ENCODE results near the gene TCAF2. TPM values are rescaled to one million over a fixed set of nuclear protein-coding genes. Genes with fewer than 3 reads are reported as not detected.
"Not testable (repeated sequence)": the region's sequence is repeated elsewhere in the genome, so short reads cannot be mapped to it uniquely, and the experiment has no call there.

TCAF2 gene
- total RNA-seq, 5 donors from 2014 or later (not counting 1 experiment from before 2014, with no cell fraction given): 23.4 to 36.4 (median 31.8) TPM

GRCh38 chr7:143633013-143633618, 12.3 kb downstream of the TCAF2 start:
- H3K4me1 ChIP-seq (ENCODE audit: control insufficient read depth in 1 of 2, extremely low read depth in 1 of 2, insufficient read depth in 2 of 2, low read length in 2 of 2); H3K36me3 ChIP-seq (ENCODE audit: control insufficient read depth in 2 of 2, extremely low read depth in 1 of 2, insufficient read depth in 1 of 2, low read length in 1 of 2); H3K27me3 ChIP-seq (replicated peaks in 1 of 2; ENCODE audit: control insufficient read depth in 2 of 2, extremely low read depth in 1 of 2, insufficient read depth in 2 of 2, low read length in 1 of 2); POLR2A ChIA-PET; H3K36me3 Mint-ChIP-seq; H3K9me3 ChIP-seq; ATAC-seq (replicated peaks in 1 of 4); H3K4me1 Mint-ChIP-seq; H3K27ac Mint-ChIP-seq; DNase-seq; CTCF ChIA-PET; H3K4me3 Mint-ChIP-seq; H3K27me3 Mint-ChIP-seq; H3K27ac ChIP-seq (ENCODE audit: low read length); H3K4me3 ChIP-seq (ENCODE audit: control insufficient read depth in 1 of 2, extremely low read depth in 1 of 2, low read length in 1 of 2); H3K9me3 Mint-ChIP-seq: not testable (repeated sequence)
- no CpG with 5 or more reads among the region's 6 CpGs for WGBS (ENCODE audit: insufficient coverage)

GRCh38 chr7:143635364-143636240, 14.8 kb downstream of the TCAF2 start:
- H3K27ac Mint-ChIP-seq; POLR2A ChIA-PET; H3K4me3 ChIP-seq (ENCODE audit: control insufficient read depth in 1 of 2, extremely low read depth in 1 of 2, low read length in 1 of 2); H3K9me3 ChIP-seq; H3K4me1 Mint-ChIP-seq; H3K36me3 ChIP-seq (ENCODE audit: control insufficient read depth in 2 of 2, extremely low read depth in 1 of 2, insufficient read depth in 1 of 2, low read length in 1 of 2); H3K27ac ChIP-seq (ENCODE audit: low read length); H3K4me1 ChIP-seq (ENCODE audit: control insufficient read depth in 1 of 2, extremely low read depth in 1 of 2, insufficient read depth in 2 of 2, low read length in 2 of 2); H3K9me3 Mint-ChIP-seq; DNase-seq; H3K36me3 Mint-ChIP-seq; H3K4me3 Mint-ChIP-seq; H3K27me3 ChIP-seq (replicated peaks in 1 of 2; ENCODE audit: control insufficient read depth in 2 of 2, extremely low read depth in 1 of 2, insufficient read depth in 2 of 2, low read length in 1 of 2); CTCF ChIA-PET; H3K27me3 Mint-ChIP-seq: not testable (repeated sequence)
- ATAC-seq (replicated peaks in 1 of 4): peak; percentile 79 to 84 (median 81)
- no CpG with 5 or more reads among the region's 12 CpGs for WGBS (ENCODE audit: insufficient coverage)

DNA sequence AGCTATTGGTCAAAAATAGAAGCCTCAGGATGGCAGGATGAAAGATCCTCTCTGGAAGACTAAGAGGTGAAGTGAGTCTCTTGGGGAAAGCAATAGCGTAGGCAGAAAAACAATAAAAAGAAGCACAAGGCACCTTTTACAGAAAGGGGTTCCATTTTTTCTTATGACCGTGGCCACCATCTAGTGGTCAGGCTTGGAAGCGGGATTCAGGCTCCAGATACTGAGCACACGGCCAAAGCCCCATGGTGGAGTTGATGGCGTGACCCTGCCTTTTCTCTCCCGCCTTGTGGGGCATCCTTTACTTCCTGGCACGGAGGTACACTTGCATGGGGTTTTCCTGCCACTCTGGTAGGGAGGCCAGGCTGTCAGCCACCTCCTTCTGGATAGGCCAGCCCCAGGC, 18.6 kb downstream of the TCAF2 start:
- H3K27ac Mint-ChIP-seq; H3K4me3 ChIP-seq (ENCODE audit: control insufficient read depth in 1 of 2, extremely low read depth in 1 of 2, low read length in 1 of 2); H3K36me3 ChIP-seq (ENCODE audit: control insufficient read depth in 2 of 2, extremely low read depth in 1 of 2, insufficient read depth in 1 of 2, low read length in 1 of 2); H3K27ac ChIP-seq (ENCODE audit: low read length); DNase-seq; H3K9me3 Mint-ChIP-seq; H3K4me1 Mint-ChIP-seq; CTCF ChIA-PET; H3K36me3 Mint-ChIP-seq; H3K4me3 Mint-ChIP-seq; H3K27me3 Mint-ChIP-seq; H3K9me3 ChIP-seq; POLR2A ChIA-PET; H3K4me1 ChIP-seq (ENCODE audit: control insufficient read depth in 1 of 2, extremely low read depth in 1 of 2, insufficient read depth in 2 of 2, low read length in 2 of 2); H3K27me3 ChIP-seq (replicated peaks in 1 of 2; ENCODE audit: control insufficient read depth in 2 of 2, extremely low read depth in 1 of 2, insufficient read depth in 2 of 2, low read length in 1 of 2): not testable (repeated sequence)
- peak in 1 of 4 experiments; percentile 32 for ATAC-seq (replicated peaks in 1 of 4)
- no CpG with 5 or more reads among the region's 7 CpGs for WGBS (ENCODE audit: insufficient coverage)

- H3K9me3 Mint-ChIP-seq; H3K4me3 ChIP-seq (ENCODE audit: control insufficient read depth in 1 of 2, extremely low read depth in 1 of 2, low read length in 1 of 2); H3K4me1 ChIP-seq (ENCODE audit: control insufficient read depth in 1 of 2, extremely low read depth in 1 of 2, insufficient read depth in 2 of 2, low read length in 2 of 2); DNase-seq; POLR2A ChIA-PET; H3K36me3 Mint-ChIP-seq; H3K27me3 Mint-ChIP-seq; H3K4me1 Mint-ChIP-seq; H3K27me3 ChIP-seq (replicated peaks in 1 of 2; ENCODE audit: control insufficient read depth in 2 of 2, extremely low read depth in 1 of 2, insufficient read depth in 2 of 2, low read length in 1 of 2); CTCF ChIA-PET; H3K27ac ChIP-seq (ENCODE audit: low read length); ATAC-seq (replicated peaks in 1 of 4); H3K27ac Mint-ChIP-seq; H3K4me3 Mint-ChIP-seq; H3K9me3 ChIP-seq; H3K36me3 ChIP-seq (ENCODE audit: control insufficient read depth in 2 of 2, extremely low read depth in 1 of 2, insufficient read depth in 1 of 2, low read length in 1 of 2): not testable (repeated sequence)
- WGBS (ENCODE audit: insufficient coverage): no CpG with 5 or more reads among the region's 9 CpGs
Observed at GRCh38 chr7:143640528-143641189, 19.9 kb downstream of the TCAF2 start.

DNA sequence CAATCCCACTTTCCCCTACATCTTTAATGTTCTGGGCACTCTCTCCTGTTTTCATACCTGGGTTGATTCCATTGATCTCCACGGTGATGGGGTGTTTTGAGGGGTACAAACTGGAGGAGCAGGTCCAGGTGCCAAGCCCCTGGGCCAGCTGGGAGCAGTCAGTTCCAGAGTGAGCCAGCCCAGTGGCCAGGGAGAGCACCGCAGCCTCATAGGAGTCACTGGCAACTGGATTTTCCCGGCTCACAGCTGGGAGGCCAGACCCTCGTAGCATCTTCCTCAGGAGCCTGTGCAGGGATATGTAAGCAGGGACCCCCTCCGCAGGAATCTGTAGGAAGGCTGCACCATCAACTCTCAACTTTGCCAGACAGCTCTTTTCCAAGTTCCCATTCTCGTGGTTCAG, 25.8 kb downstream of the TCAF2 start:
- H3K27ac Mint-ChIP-seq; H3K36me3 ChIP-seq (ENCODE audit: control insufficient read depth in 2 of 2, extremely low read depth in 1 of 2, insufficient read depth in 1 of 2, low read length in 1 of 2); H3K4me1 ChIP-seq (ENCODE audit: control insufficient read depth in 1 of 2, extremely low read depth in 1 of 2, insufficient read depth in 2 of 2, low read length in 2 of 2); H3K4me3 ChIP-seq (ENCODE audit: control insufficient read depth in 1 of 2, extremely low read depth in 1 of 2, low read length in 1 of 2); H3K4me1 Mint-ChIP-seq; CTCF ChIA-PET; H3K9me3 Mint-ChIP-seq; H3K9me3 ChIP-seq; ATAC-seq (replicated peaks in 1 of 4); H3K27ac ChIP-seq (ENCODE audit: low read length); DNase-seq; H3K27me3 Mint-ChIP-seq; H3K4me3 Mint-ChIP-seq; POLR2A ChIA-PET; H3K36me3 Mint-ChIP-seq; H3K27me3 ChIP-seq (replicated peaks in 1 of 2; ENCODE audit: control insufficient read depth in 2 of 2, extremely low read depth in 1 of 2, insufficient read depth in 2 of 2, low read length in 1 of 2): not testable (repeated sequence)
- WGBS (ENCODE audit: insufficient coverage): no CpG with 5 or more reads among the region's 6 CpGs

DNA sequence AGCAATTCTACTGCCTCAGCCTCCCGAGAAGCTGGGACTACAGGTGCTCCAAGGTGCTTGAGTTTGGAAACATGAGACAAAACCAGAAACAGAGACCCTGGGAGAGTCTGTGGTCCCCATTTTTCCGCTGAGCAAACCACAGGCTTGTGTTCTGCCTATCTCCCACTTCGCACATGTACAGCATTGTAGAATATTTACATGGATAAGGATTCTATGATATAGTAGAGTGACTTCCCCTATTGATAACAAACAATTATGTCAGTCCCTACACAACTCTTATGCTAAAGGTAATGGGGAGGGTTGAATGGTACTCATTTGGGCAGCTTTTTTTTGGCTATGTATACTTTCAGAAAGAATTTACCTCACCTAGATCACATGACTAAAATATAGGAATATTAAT, 29.1 kb downstream of the TCAF2 start:
- H3K4me3 Mint-ChIP-seq; POLR2A ChIA-PET; CTCF ChIA-PET; H3K4me3 ChIP-seq (ENCODE audit: control insufficient read depth in 1 of 2, extremely low read depth in 1 of 2, low read length in 1 of 2); H3K4me1 Mint-ChIP-seq; H3K9me3 Mint-ChIP-seq; H3K27ac Mint-ChIP-seq; H3K27me3 Mint-ChIP-seq; H3K27me3 ChIP-seq (replicated peaks in 1 of 2; ENCODE audit: control insufficient read depth in 2 of 2, extremely low read depth in 1 of 2, insufficient read depth in 2 of 2, low read length in 1 of 2); H3K9me3 ChIP-seq; H3K36me3 Mint-ChIP-seq; DNase-seq; H3K4me1 ChIP-seq (ENCODE audit: control insufficient read depth in 1 of 2, extremely low read depth in 1 of 2, insufficient read depth in 2 of 2, low read length in 2 of 2); H3K27ac ChIP-seq (ENCODE audit: low read length); ATAC-seq (replicated peaks in 1 of 4); H3K36me3 ChIP-seq (ENCODE audit: control insufficient read depth in 2 of 2, extremely low read depth in 1 of 2, insufficient read depth in 1 of 2, low read length in 1 of 2): not testable (repeated sequence)
- WGBS (ENCODE audit: insufficient coverage): no CpG with 5 or more reads among the region's 3 CpGs

All from T-cell (primary cell).